ENCODE measurements around the gene DNAJC10.

Gene DNAJC10

DNA sequence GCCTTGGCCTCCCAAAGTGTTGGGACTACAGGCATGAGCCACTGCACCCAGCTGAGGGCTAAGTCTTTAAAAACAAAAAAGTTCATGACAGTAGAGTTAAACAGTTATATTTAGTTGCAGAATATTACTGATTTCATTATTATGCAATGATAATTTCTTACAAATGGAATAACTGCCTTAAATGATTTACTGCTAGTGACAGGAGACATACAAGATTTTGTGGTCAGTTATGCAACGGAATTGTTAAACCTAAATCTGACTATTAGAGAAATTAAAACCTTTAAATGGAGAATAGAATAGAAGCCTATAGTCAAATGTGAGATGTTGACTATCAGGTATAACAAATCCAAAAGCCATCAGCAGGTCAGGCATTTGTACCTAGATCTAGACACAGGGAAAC is 10.3 kb upstream of the DNAJC10 start:
- TF ChIP-seq, protein P1, sequence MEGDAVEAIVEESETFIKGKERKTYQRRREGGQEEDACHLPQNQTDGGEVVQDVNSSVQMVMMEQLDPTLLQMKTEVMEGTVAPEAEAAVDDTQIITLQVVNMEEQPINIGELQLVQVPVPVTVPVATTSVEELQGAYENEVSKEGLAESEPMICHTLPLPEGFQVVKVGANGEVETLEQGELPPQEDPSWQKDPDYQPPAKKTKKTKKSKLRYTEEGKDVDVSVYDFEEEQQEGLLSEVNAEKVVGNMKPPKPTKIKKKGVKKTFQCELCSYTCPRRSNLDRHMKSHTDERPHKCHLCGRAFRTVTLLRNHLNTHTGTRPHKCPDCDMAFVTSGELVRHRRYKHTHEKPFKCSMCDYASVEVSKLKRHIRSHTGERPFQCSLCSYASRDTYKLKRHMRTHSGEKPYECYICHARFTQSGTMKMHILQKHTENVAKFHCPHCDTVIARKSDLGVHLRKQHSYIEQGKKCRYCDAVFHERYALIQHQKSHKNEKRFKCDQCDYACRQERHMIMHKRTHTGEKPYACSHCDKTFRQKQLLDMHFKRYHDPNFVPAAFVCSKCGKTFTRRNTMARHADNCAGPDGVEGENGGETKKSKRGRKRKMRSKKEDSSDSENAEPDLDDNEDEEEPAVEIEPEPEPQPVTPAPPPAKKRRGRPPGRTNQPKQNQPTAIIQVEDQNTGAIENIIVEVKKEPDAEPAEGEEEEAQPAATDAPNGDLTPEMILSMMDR (IDR thresholded peaks at IDR 0.05; ENCODE audit: control insufficient read depth, insufficient read depth, low read depth, low read length, missing control alignments): no peak
- no peak for DNase-seq (ENCODE audit: low read depth)
- no peak overlapping the region for H3K4me3 ChIP-seq (ENCODE audit: control insufficient read depth, low read depth, low read length)

DNA sequence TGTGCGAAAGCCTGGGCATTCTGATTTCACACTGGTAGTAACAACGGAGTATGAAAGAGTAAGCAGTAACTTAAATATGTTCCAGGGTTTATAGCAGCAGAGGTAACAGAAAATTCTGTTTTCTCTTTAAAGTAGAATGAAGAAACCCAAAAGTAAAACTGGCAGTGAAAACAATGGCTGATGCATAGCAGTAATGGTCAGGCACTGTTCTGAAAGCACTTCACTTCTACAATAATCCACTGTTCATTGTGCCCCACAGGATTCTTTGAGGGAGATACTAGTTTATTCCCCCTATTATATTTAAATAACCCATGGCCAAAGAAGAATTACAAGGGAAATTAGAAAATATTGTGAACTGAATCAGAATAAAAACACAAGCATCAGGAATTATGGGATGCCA is 9.3 kb upstream of the DNAJC10 start:
- H3K4me3 ChIP-seq (ENCODE audit: control insufficient read depth, low read depth, low read length): no peak overlapping the region
- TF ChIP-seq, protein P1 (IDR thresholded peaks at IDR 0.05; ENCODE audit: control insufficient read depth, insufficient read depth, low read depth, low read length, missing control alignments): no peak
- no peak for DNase-seq (ENCODE audit: low read depth)

DNA sequence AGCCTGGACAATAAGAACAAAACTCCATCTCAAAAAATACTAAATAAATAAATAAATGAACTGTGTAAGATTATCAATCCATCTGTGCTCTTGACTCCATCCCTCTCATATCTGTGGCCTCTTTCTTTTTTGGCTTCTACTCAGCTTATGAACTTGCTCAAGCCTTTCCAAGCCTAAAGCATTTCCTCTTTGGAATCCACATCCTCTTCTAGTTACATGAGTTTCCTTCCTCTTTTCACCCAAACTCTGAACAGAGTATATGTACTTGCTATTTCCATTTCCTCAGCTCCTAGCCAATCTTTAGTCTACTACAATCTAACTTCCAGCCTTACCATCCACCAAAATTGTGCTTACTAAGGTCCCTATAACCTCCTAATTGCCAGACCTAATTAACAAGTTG is 2.5 kb upstream of the DNAJC10 start:
- TF ChIP-seq, protein P1 (IDR thresholded peaks at IDR 0.05; ENCODE audit: control insufficient read depth, insufficient read depth, low read depth, low read length, missing control alignments): no peak
- no peak for DNase-seq (ENCODE audit: low read depth)
- no peak overlapping the region for H3K4me3 ChIP-seq (ENCODE audit: control insufficient read depth, low read depth, low read length)

- peak; percentile 29 for DNase-seq (ENCODE audit: low read depth)
- TF ChIP-seq, protein P1 (IDR thresholded peaks at IDR 0.05; ENCODE audit: control insufficient read depth, insufficient read depth, low read depth, low read length, missing control alignments): no peak
- peak overlapping the region; percentile 95 for H3K4me3 ChIP-seq (ENCODE audit: control insufficient read depth, low read depth, low read length)
Measured at GRCh38 chr2:182715121-182715891, 751 bp upstream of the DNAJC10 start.

DNA sequence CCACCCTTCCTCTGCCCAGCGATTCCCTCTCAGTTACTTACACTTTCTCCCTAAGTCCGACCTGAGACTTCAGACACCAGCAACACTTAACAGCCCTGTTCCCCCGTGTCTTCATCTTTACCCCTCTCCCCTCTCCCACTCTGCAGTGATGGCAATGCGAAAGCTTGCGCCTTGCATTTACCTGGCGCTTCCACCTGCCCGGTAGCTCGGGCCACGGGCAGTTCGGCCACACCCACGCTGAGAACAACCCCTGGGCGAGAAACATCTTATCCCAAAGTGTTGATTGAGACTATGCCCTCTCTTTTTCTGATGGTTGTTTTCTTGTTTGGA is 558 bp downstream of the DNAJC10 start:
- no peak for DNase-seq (ENCODE audit: low read depth)
- H3K4me3 ChIP-seq (ENCODE audit: control insufficient read depth, low read depth, low read length): peak overlapping the region; percentile 95

GRCh38 chr2:182717416-182717815 is 1.4 kb downstream of the DNAJC10 start:
- H3K4me3 ChIP-seq (ENCODE audit: control insufficient read depth, low read depth, low read length): no peak overlapping the region
- TF ChIP-seq, protein P1 (IDR thresholded peaks at IDR 0.05; ENCODE audit: control insufficient read depth, insufficient read depth, low read depth, low read length, missing control alignments): no peak
- DNase-seq (ENCODE audit: low read depth): no peak

More for the DNA sequence above, 558 bp downstream of the DNAJC10 start:
- TF ChIP-seq, protein P1 (IDR thresholded peaks at IDR 0.05; ENCODE audit: control insufficient read depth, insufficient read depth, low read depth, low read length, missing control alignments): no peak

Data from AG09309 (cell line).